GM18505 (cell line): ENCODE data around the gene ANKRD30A.
"Not testable (repeated sequence)": the region's sequence is repeated elsewhere in the genome, so short reads cannot be mapped to it uniquely, and the experiment has no call there.

ENCODE experiments used
- ATAC-seq: cut with Tn5 transposase; IDR thresholded peaks from one replicate; pipeline ENCODE4 v1.9.1; 2021; ENCODE audit not compliant: unreplicated experiment
- POLR2A ChIP-seq: IDR thresholded peaks from 4 replicates; pipeline ENCODE4 v1.6.1; 2011; ENCODE audit warnings: borderline replicate concordance; ENCODE audit not compliant: insufficient read depth, insufficient read length; ENCODE audit errors: extremely low read depth

Gene ANKRD30A, protein sequence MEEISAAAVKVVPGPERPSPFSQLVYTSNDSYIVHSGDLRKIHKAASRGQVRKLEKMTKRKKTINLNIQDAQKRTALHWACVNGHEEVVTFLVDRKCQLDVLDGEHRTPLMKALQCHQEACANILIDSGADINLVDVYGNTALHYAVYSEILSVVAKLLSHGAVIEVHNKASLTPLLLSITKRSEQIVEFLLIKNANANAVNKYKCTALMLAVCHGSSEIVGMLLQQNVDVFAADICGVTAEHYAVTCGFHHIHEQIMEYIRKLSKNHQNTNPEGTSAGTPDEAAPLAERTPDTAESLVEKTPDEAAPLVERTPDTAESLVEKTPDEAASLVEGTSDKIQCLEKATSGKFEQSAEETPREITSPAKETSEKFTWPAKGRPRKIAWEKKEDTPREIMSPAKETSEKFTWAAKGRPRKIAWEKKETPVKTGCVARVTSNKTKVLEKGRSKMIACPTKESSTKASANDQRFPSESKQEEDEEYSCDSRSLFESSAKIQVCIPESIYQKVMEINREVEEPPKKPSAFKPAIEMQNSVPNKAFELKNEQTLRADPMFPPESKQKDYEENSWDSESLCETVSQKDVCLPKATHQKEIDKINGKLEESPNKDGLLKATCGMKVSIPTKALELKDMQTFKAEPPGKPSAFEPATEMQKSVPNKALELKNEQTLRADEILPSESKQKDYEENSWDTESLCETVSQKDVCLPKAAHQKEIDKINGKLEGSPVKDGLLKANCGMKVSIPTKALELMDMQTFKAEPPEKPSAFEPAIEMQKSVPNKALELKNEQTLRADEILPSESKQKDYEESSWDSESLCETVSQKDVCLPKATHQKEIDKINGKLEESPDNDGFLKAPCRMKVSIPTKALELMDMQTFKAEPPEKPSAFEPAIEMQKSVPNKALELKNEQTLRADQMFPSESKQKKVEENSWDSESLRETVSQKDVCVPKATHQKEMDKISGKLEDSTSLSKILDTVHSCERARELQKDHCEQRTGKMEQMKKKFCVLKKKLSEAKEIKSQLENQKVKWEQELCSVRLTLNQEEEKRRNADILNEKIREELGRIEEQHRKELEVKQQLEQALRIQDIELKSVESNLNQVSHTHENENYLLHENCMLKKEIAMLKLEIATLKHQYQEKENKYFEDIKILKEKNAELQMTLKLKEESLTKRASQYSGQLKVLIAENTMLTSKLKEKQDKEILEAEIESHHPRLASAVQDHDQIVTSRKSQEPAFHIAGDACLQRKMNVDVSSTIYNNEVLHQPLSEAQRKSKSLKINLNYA (N-terminal part only)

DNA sequence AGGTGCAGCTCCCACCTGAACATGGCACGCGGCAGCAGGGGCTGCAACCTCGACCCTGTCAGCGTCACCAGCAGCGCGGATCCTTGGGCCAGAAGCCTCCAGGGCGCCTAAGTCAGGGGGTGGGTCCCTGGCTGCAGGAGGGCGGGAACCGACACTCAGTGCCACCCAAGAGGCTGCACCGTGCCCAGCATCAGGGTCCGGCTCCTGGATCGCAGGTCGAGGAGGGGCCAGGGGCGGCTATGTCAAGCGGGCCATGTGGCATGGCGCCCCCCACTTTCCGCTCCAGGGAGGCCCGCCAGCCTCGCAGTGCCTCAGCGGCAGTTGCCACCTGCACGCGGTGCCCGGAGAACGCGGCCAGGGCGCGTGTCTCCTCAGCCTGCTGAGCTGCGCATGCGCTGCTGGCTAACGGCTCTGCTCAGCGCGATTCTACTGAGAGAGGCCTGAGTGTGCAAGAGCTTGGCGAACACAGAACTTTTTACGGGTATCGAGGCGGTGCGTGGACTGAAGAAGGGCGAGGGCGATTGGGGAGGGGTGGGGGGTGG lies at the start of gene ANKRD30A:
Gene ANKRD30A (plus strand): TSS at position 408 of the 542 bp plus-strand sequence. CDS start 190 bp downstream, outside the sequence.
- no peak for ATAC-seq
- TF ChIP-seq POLR2A, result no peak

DNA sequence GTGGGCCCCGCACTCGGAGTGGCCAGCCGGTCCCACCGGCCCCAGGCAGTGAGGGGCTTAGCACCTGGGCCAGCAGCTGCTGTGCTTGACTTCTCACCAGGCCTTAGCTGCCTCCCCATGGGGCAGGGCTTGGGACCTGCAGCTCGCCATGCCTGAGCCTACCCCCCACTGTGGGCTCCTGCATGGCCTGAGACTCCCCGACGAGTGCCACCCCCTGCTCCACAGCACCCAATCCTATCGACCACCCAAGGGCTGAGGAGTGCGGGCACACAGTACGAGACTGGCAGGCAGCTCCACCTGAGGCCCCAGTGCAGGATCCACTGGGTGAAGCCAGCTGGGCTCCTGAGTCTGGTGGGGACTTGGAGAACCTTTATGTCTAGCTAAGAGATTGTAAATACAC lies 49.3 kb upstream of the ANKRD30A start:
- not testable (repeated sequence) for ATAC-seq

DNA sequence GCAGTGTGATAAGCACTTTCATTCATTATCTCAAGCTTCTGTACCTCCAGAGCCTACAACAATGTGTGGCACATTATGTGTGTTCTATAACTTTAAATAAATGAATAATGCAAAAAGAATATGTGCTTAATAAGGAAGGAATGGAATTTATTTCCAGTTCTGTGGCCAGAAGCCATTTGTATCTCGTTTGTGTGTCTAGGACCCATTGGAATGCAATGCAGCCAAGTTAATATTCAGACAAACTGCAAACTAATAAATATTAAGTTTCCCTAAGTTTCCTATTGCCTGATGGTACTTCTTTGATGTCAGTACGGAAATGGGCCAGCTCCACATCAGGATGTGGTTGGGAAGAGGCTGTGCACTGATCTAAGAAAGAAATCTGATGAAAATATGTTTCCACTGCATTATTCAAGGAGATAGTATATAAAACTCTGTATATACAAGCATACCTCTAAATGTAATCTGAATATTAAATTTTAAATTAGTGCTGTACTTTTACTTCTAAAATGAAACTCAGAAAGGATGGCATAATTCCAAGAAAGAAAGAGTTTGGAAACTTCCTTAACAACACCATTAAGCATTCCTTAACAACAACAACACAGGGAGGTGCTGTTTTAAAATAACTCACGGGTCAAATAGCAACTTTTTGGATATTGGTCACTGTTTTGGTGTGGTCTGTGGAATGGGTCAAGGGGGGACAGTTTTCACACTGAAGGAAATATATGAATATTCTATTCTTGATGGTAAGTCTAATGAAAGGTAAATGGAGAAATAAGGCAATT lies 29.4 kb upstream of the ANKRD30A start:
- ATAC-seq, result no peak
- no peak for TF ChIP-seq POLR2A

DNA sequence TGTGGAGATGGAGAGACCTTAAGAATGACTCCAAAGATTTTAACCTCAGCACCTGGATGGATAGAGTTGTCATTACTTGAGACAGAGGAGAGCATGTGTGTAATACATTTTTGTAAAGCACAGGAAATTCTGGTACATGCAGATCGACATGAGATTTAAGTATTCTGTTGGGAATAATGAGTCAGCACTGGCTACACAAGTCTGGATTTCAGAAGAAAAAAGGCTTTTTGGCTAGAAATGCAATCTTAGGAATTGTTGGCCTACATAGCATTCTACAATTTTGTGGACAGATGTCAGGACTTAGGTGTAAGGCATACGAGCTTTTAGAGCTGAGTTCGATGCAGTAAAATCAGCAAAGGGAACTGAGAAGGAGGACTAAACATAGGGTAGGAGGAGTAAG lies 24.1 kb upstream of the ANKRD30A start:
- ATAC-seq, result no peak
- no peak for TF ChIP-seq POLR2A

DNA sequence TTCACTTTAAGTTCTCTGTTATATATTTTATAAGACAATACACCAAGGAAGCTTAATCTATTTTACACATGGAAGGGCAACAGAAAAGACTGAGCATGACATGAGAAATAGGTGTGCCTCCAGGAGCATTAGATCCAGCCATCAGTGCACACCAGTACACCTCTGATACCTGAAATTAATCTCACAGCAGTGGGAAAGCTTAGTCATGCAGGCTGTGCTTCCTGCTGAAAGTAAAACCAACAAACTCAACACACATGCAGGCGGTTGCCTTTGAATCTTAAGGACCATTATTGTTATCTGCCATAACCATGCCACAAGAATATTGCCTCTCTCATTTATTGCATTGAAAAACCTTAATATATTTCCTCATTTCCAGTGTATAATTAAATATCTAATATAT lies 16.4 kb upstream of the ANKRD30A start:
- no peak for TF ChIP-seq POLR2A

DNA sequence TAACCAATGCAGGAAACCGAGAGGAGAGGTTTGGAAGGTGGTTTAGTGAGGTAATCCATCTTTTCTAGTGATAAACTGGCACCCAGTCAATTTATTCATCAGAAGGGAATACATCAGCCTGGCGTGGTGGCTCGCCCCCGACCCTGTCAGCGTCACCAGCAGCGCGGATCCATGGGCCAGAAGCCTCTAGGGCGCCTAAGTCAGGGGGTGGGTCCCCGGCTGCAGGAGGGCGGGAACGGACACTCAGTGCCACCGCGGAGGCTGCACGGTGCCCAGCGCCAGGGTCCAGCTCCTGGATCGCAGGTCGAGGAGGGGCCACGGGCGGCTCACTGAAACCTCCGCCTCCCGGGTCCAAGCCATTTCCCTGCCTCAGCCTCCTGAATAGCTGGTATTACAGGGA lies 866 bp upstream of the ANKRD30A start:
- no peak for TF ChIP-seq POLR2A
- ATAC-seq, result no peak

More for the DNA sequence above, 16.4 kb upstream of the ANKRD30A start:
- no peak for ATAC-seq

DNA sequence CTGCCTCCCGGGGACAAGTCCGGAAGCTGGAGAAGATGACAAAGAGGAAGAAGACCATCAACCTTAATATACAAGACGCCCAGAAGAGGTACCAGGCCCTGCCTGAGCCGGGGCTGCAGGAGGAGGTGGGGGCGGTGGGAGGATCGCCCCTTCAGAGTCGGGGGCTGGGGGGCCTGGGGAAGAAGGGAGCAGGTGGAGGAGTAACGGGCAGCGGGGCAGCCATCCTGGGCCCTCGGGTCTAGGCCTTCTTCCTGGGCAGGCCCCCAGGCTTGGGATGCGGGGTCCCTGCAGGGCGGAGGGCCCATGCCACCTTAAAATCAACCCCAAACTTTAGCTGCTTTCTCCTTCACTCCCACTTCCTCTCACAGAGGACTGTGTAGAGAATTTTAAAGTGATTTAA lies 523 bp downstream of the ANKRD30A start:
- no peak for TF ChIP-seq POLR2A
- ATAC-seq, result no peak

DNA sequence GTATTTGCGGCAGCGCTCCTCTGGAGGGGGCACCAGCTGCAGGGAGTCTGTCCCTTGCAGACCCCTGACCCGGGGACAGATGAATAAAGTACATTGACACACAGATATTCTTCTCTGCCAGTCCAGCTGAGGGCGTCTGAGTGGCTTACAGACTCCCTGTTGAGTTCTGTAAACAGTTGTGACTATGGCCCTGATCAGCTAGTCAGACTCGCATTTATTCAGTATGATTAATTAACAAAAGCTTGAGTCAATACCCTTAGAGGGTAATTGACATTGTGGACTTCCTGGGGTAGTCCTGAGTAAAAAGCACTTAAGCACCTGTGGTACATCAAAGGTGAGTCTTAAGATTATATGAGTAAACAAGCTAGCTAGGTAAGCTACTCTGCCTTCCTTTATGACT lies 21.0 kb downstream of the ANKRD30A start:
- no peak for TF ChIP-seq POLR2A

DNA sequence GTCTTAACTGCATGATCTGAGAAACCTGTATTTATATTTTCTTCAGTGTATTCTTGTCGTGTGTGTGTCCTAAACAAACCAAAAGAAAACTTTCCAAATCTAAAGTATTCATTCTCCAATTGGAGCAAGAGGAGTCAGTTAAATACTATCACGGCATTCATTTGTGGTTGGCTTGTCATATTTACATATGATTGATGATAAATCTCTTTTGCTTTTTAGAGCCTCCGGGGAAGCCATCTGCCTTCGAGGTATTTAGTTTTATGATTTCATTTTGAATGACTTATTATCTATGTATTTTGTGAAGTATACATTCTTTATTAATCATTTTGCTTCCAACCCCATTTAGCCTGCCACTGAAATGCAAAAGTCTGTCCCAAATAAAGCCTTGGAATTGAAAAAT lies 37.0 kb downstream of the ANKRD30A start:
- ATAC-seq, result not testable (repeated sequence)

More for the DNA sequence above, 21.0 kb downstream of the ANKRD30A start:
- no peak for ATAC-seq

DNA sequence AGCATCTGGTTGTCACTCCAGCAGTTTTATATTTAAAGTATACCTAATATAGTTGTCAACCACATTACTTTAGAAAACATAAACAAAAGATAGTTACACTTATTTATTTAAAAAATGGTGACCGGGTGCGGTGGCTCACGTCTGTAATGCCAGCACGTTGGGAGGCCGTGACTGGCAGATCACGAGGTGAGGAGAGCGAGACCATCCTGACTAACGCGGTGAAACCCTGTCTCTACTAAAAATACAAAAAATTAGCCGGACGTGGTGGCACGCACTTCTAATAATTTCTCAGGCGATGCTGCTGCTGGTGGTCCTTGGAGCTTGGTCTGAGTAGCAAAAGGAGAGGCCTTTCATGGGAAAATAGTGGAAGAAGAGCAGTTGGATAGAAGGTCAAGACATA lies 46.5 kb downstream of the ANKRD30A start:
- not testable (repeated sequence) for ATAC-seq

DNA sequence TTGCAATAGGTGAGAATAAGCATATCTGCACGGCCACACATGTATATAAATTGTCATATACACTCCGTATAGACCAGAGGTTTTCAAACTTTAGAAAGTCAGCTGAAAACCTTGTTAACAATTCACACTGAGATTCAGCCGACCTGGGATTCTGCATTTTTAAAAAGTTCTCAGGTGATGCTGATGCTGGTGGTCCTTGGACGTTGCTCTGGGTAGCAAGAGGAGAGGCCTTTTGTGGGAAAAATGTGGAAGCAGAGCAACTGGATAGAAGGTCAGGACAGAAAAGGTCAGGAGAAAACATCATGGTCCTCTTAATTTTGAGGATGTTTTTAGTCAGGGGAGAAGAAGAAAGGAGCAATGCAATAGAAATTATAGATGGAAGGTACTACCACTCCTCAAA lies 52.9 kb downstream of the ANKRD30A start:
- not testable (repeated sequence) for ATAC-seq

DNA sequence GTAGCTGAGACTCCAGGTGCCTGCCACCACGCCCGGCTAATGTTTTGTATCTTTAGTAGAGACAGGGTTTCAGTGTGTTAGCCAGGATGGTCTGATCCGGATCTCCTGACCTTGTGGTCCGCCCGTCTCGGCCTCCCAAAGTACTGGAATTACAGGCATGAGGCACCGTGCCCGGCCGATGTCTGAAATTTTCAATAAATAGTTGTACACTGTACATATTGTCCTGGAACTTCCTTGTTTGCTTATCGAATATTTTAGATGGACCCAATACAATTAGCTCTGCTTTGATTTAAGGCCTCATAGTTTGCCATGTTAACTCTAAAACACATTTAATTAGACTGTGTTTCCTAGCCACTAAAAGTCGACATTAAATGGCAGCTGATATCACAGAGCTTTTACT lies 57.3 kb downstream of the ANKRD30A start:
- ATAC-seq, result not testable (repeated sequence)

DNA sequence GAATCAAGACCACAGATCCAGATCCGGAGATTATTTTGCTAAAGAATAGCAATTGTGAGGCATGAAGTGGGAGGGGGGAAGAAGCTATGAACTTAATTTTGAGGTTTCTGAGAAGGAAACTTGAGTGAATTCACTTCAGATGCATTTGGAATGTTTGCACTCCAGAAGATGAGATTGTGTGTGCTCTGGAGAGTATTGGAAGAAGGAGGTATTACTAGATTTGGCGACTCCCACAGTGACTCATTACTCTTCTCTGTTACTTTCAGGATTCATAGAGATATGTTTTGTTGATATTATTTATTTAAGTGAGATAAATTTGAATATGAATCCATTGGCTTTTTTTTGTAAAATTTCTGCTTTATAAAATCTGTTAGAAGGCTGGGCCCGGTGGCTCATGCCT lies 80.7 kb downstream of the ANKRD30A start:
- ATAC-seq, result no peak
- TF ChIP-seq POLR2A, result no peak
